Thyroid gland (tissue), 4 donors: Measurements from ENCODE around the gene RCOR1. TPM values are rescaled to one million over a fixed set of nuclear protein-coding genes. Genes with fewer than 3 reads are reported as not detected.

Experiments
- DNase-seq, 2 donors: peaks; one replicate each; pipeline ENCODE4 v3.0.0-alpha.2; 2019
- H3K27ac ChIP-seq, 3 donors: fragments of 200-600 bp; sonication (generic); 1 replicate in 2 of 3; 2 replicates in 1 of 3; pipeline ENCODE4 v1.5.1; 2016 to 2019; ENCODE audit warnings: mild to moderate bottlenecking in 1 of 3, moderate library complexity in 1 of 3
- H3K27me3 ChIP-seq: fragments of 200-600 bp; sonication (generic); one replicate; pipeline ENCODE4 v1.5.1; 2019
- H3K36me3 ChIP-seq, 2 donors: fragments of 200-600 bp; sonication (generic); one replicate each; pipeline ENCODE4 v1.5.1; 2016 to 2019
- H3K4me1 ChIP-seq, 2 donors: fragments of 200-600 bp; sonication (generic); one replicate each; pipeline ENCODE4 v1.5.1; 2017 to 2019
- H3K4me3 ChIP-seq, 3 donors: fragments of 200-600 bp; sonication (generic); replicated peaks in 1 of 3; 1 replicate in 2 of 3; 2 replicates in 1 of 3; pipeline ENCODE4 v1.5.1; 2016; ENCODE audit warnings: mild to moderate bottlenecking in 1 of 3
- H3K9me3 ChIP-seq: fragments of 200-600 bp; sonication (generic); one replicate; pipeline ENCODE4 v1.5.1; 2017
- CTCF ChIP-seq, 6 experiments: fragments of 200-600 bp in 3 of 6; fragments of 450-650 bp in 3 of 6; sonication (generic) in 3 of 6; IDR thresholded peaks; one replicate each; pipeline ENCODE4 v1.5.1; 2016 to 2019; ENCODE audit warnings: antibody characterized with exemption in 6 of 6, mild to moderate bottlenecking in 2 of 6, inconsistent platforms in 1 of 6, moderate library complexity in 1 of 6
- POLR2A ChIP-seq, 2 donors: fragments of 450-650 bp; IDR thresholded peaks; one replicate each; pipeline ENCODE4 v1.6.1; 2017; ENCODE audit warnings: antibody characterized with exemption in 2 of 2, mild to moderate bottlenecking in 2 of 2, moderate library complexity in 1 of 2
- WGBS, 2 donors: methylation state at CpG; one replicate each; pipeline ENCODE4 v1.1.5; 2017; 5-methylcytosine and 5-hydroxymethylcytosine counted together
- intact Hi-C: fragments of 100-400 bp; cut with DNase I; formaldehyde crosslinking; loops from one replicate; pipeline ENCODE4 v1.15.1; 2023
- total RNA-seq, 4 donors: library from RNA; depleted of rRNA; stranded (reverse); fragments of >200 nt; gene quantifications; one replicate each; pipeline ENCODE4 v1.2.3, GENCODE V29; 2016

The RCOR1 gene
- total RNA-seq, 4 donors from 2014 or later = 9.4 to 14.2 (median 11.3) TPM

- no peak for DNase-seq
- H3K4me3 ChIP-seq = no peak overlapping the region
- H3K4me1 ChIP-seq = peaks cover 10 to 14% of the 10 kb centered on the region in 2 donors
- TF ChIP-seq POLR2A (IDR thresholded peaks at IDR 0.05) (no peak), CTCF (IDR thresholded peaks at IDR 0.05) (no peak)
- no peak overlapping the region for H3K27ac ChIP-seq
- intact Hi-C loops = loop anchor here (5.0 to 10.0 kb wide), 2 partner anchors 220 to 398 kb away; partner anchors contain the start of gene EXOC3L4
- no peaks in the 10 kb centered on the region for H3K36me3 ChIP-seq
- 29 to 38% methylated on average over 3 of the region's 3 CpGs for WGBS, 2 donors
- no peaks in the 10 kb centered on the region for H3K9me3 ChIP-seq
- H3K27me3 ChIP-seq = no peaks in the 10 kb centered on the region
Measured at GRCh38 chr14:102696856-102697495, 104.5 kb downstream of the RCOR1 start.

GRCh38 chr14:102697501-102697900 is 105.1 kb downstream of the RCOR1 start:
- no peak for DNase-seq
- Histone ChIP-seq H3K9me3 (no peaks in the 10 kb centered on the region), H3K27ac (no peak overlapping the region), H3K4me1 (peaks cover 10 to 14% of the 10 kb centered on the region in 2 donors), H3K27me3 (no peaks in the 10 kb centered on the region), H3K4me3 (no peak overlapping the region), H3K36me3 (no peaks in the 10 kb centered on the region)
- TF ChIP-seq CTCF (IDR thresholded peaks at IDR 0.05) (no peak), POLR2A (IDR thresholded peaks at IDR 0.05) (no peak)
- WGBS, 2 donors = 73 to 84% methylated on average over 6 of the region's 6 CpGs
- intact Hi-C loops = loop anchor here (5.0 to 10.0 kb wide), 2 partner anchors 220 to 397 kb away; partner anchors contain the start of gene EXOC3L4

- TF ChIP-seq POLR2A (IDR thresholded peaks at IDR 0.05) (no peak), CTCF (IDR thresholded peaks at IDR 0.05) (no peak)
- no peak for DNase-seq
- no peaks in the 10 kb centered on the region for H3K9me3 ChIP-seq
- whole genome bisulfite sequencing, 2 donors = 94 to 100% methylated on average over 2 of the region's 2 CpGs
- intact Hi-C loops = loop anchor here (5.0 to 10.0 kb wide), 2 partner anchors 218 to 395 kb away; partner anchors contain the start of gene EXOC3L4
- H3K36me3 ChIP-seq = no peaks in the 10 kb centered on the region
- no peaks in the 10 kb centered on the region for H3K27me3 ChIP-seq
- no peak overlapping the region for H3K27ac ChIP-seq
- H3K4me1 ChIP-seq = peaks cover 0 to 10% of the 10 kb centered on the region in 2 donors
- H3K4me3 ChIP-seq = no peak overlapping the region
Measured at GRCh38 chr14:102699416-102700110, 107.1 kb downstream of the RCOR1 start.

- WGBS, 2 donors = 89 to 94% methylated on average over 9 of the region's 9 CpGs
- Histone ChIP-seq H3K36me3 (no peaks in the 10 kb centered on the region), H3K4me3 (no peak overlapping the region), H3K27ac (no peak overlapping the region), H3K27me3 (no peaks in the 10 kb centered on the region), H3K4me1 (no peaks in the 10 kb centered on the region), H3K9me3 (no peaks in the 10 kb centered on the region)
- intact Hi-C loops = no loop called here
- TF ChIP-seq POLR2A (IDR thresholded peaks at IDR 0.05) = no peak
- peak in 1 of 2 donors; percentile 16 for DNase-seq
Measured at GRCh38 chr14:102708494-102708893, 116.0 kb downstream of the RCOR1 start.

GRCh38 chr14:102711207-102711606 is 118.8 kb downstream of the RCOR1 start:
- 94 to 95% methylated on average over 6 of the region's 6 CpGs for WGBS, 2 donors
- no peaks in the 10 kb centered on the region for H3K27me3 ChIP-seq
- no peaks in the 10 kb centered on the region for H3K9me3 ChIP-seq
- no peak overlapping the region for H3K27ac ChIP-seq
- intact Hi-C loops = no loop called here
- H3K4me3 ChIP-seq = no peak overlapping the region
- TF ChIP-seq POLR2A (IDR thresholded peaks at IDR 0.05) (no peak), CTCF (IDR thresholded peaks at IDR 0.05) (no peak)
- H3K36me3 ChIP-seq = no peaks in the 10 kb centered on the region
- DNase-seq = no peak
- H3K4me1 ChIP-seq = no peaks in the 10 kb centered on the region
